ENCODE results near the gene SLC52A1.
"Not testable (repeated sequence)": the region's sequence is repeated elsewhere in the genome, so short reads cannot be mapped to it uniquely, and the experiment has no call there.

The SLC52A1 gene

GRCh38 chr17:5035315-5035714, at the start of gene SLC52A1:
SLC52A1 (minus strand) TSS chr17:5035426; CDS start chr17:5034606, 820 bp downstream.
- Mint-ChIP-seq H3K4me3 (no peak within 1 kb of the TSS), H3K36me3 (ENCODE audit: low read depth) (no peaks in the 10 kb centered on the region), H3K27ac (no peak within 1 kb of the TSS), H3K27me3 (ENCODE audit: low read depth) (peaks cover 39% of the 10 kb centered on the region), H3K4me1 (peaks cover 6% of the 10 kb centered on the region), H3K9me3 (peaks cover 3% of the 10 kb centered on the region)
- TF ChIP-seq CTCF (IDR thresholded peaks at IDR 0.05; ENCODE audit: unreplicated experiment in 3 of 3): no peak

- Mint-ChIP-seq H3K4me1 (no peaks in the 10 kb centered on the region), H3K9me3 (peaks cover 4% of the 10 kb centered on the region), H3K27ac (no peak overlapping the region), H3K4me3 (no peak overlapping the region), H3K27me3 (ENCODE audit: low read depth) (peaks cover 4% of the 10 kb centered on the region), H3K36me3 (ENCODE audit: low read depth) (peaks cover 4% of the 10 kb centered on the region)
- TF ChIP-seq CTCF (IDR thresholded peaks at IDR 0.05; ENCODE audit: unreplicated experiment in 3 of 3): no peak
These were observed 45.4 kb upstream of the SLC52A1 start for GRCh38 chr17:5080591-5080990.

- no peaks in the 10 kb centered on the region for H3K36me3 Mint-ChIP-seq (ENCODE audit: low read depth)
- H3K4me1 Mint-ChIP-seq: no peaks in the 10 kb centered on the region
- peak within 1 kb of the TSS in 2 of 3 experiments; percentile 44 to 52 for H3K4me3 Mint-ChIP-seq
- H3K9me3 Mint-ChIP-seq: peaks cover 3% of the 10 kb centered on the region
- TF ChIP-seq CTCF (IDR thresholded peaks at IDR 0.05; ENCODE audit: unreplicated experiment in 3 of 3): no peak
- H3K27ac Mint-ChIP-seq: no peak within 1 kb of the TSS
- peaks cover 3% of the 10 kb centered on the region for H3K27me3 Mint-ChIP-seq (ENCODE audit: low read depth)
These were observed 43.1 kb upstream of the SLC52A1 start, which contains the start of gene ZFP3 for GRCh38 chr17:5078106-5079028. ZFP3 (plus strand) TSS chr17:5078467; CDS start chr17:5091505, 13,038 bp downstream.

- TF ChIP-seq CTCF (IDR thresholded peaks at IDR 0.05; ENCODE audit: unreplicated experiment in 3 of 3): no peak
- peaks cover 3% of the 10 kb centered on the region for H3K9me3 Mint-ChIP-seq
- H3K4me3 Mint-ChIP-seq: peak overlapping the region in 2 of 3 experiments; percentile 44 to 52
- H3K27me3 Mint-ChIP-seq (ENCODE audit: low read depth): peaks cover 3% of the 10 kb centered on the region
- no peaks in the 10 kb centered on the region for H3K36me3 Mint-ChIP-seq (ENCODE audit: low read depth)
- no peak overlapping the region for H3K27ac Mint-ChIP-seq
- H3K4me1 Mint-ChIP-seq: no peaks in the 10 kb centered on the region
These were observed 42.5 kb upstream of the SLC52A1 start for GRCh38 chr17:5077781-5078105.

- not testable (repeated sequence) for H3K4me1 Mint-ChIP-seq; H3K27me3 Mint-ChIP-seq (ENCODE audit: low read depth); H3K36me3 Mint-ChIP-seq (ENCODE audit: low read depth); H3K9me3 Mint-ChIP-seq; H3K4me3 Mint-ChIP-seq; H3K27ac Mint-ChIP-seq
These were observed 42.0 kb upstream of the SLC52A1 start for GRCh38 chr17:5077275-5077674.

GRCh38 chr17:5075472-5075871, 40.2 kb upstream of the SLC52A1 start:
- H3K4me3 Mint-ChIP-seq; H3K36me3 Mint-ChIP-seq (ENCODE audit: low read depth); H3K4me1 Mint-ChIP-seq; H3K9me3 Mint-ChIP-seq; H3K27me3 Mint-ChIP-seq (ENCODE audit: low read depth): not testable (repeated sequence)
- peak overlapping the region; percentile 43 to 90 (median 85) for H3K27ac Mint-ChIP-seq

GRCh38 chr17:5069724-5070123, 34.5 kb upstream of the SLC52A1 start:
- peaks cover 7% of the 10 kb centered on the region for H3K27me3 Mint-ChIP-seq (ENCODE audit: low read depth)
- no peaks in the 10 kb centered on the region for H3K36me3 Mint-ChIP-seq (ENCODE audit: low read depth)
- no peaks in the 10 kb centered on the region for H3K9me3 Mint-ChIP-seq
- H3K4me1 Mint-ChIP-seq: no peaks in the 10 kb centered on the region
- no peak overlapping the region for H3K4me3 Mint-ChIP-seq
- no peak for TF ChIP-seq CTCF (IDR thresholded peaks at IDR 0.05; ENCODE audit: unreplicated experiment in 3 of 3)
- no peak overlapping the region for H3K27ac Mint-ChIP-seq
